ENCODE results near the gene NDUFC1. TPM values are rescaled to one million over a fixed set of nuclear protein-coding genes. Genes with fewer than 3 reads are reported as not detected.

NDUFC1 gene
- total and polyA plus RNA-seq, 2 experiments from 2014 or later, result 31.8 to 367 TPM

GRCh38 chr4:139282721-139283075 is 19.6 kb downstream of the NDUFC1 start:
- Mint-ChIP-seq H3K9me3 (peaks cover 12% of the 10 kb centered on the region), H3K27me3 (ENCODE audit: insufficient read depth, low read depth, poor library complexity) (peaks cover 36% of the 10 kb centered on the region), H3K36me3 (ENCODE audit: low read depth) (peaks cover 5% of the 10 kb centered on the region; the same call in 2 of the 3 replicates), H3K4me3 (no peak overlapping the region), H3K27ac (no peak overlapping the region), H3K4me1 (peaks cover 10% of the 10 kb centered on the region)
- H3K4me2 ChIP-seq, result no peak overlapping the region
- H3K27ac ChIP-seq (ENCODE audit: low read depth), result no peak overlapping the region
- no peak overlapping the region for H2AFZ ChIP-seq
- H4K20me1 ChIP-seq (replicated peaks; ENCODE audit: insufficient read depth), result no peaks in the 10 kb centered on the region
- H3F3A ChIP-seq (replicated peaks; ENCODE audit: low read depth), result peaks cover 12% of the 10 kb centered on the region
- peaks cover 46% of the 10 kb centered on the region for H3K27me3 ChIP-seq (ENCODE audit: insufficient read depth)
- no peaks in the 10 kb centered on the region for H3K79me2 ChIP-seq (replicated peaks; ENCODE audit: insufficient read depth)
- TF ChIP-seq ZNF331 (CRISPR knock-in tag; IDR thresholded peaks at IDR 0.05; ENCODE audit: low read depth), result no peak
- no peak for TF ChIP-seq JUNB (IDR thresholded peaks at IDR 0.05; ENCODE audit: unreplicated experiment)
- 0 out of 2 replicates have a peak, but pooled peaks cover 2% of the 10 kb centered on the region for H3K9me2 ChIP-seq (ENCODE audit: insufficient read depth)
- ATAC-seq, result no peak
- H3K36me3 ChIP-seq (ENCODE audit: insufficient read depth), result no peaks in the 10 kb centered on the region
- no peaks in the 10 kb centered on the region; the same call in 1 of the 2 replicates for H3K4me1 ChIP-seq (ENCODE audit: insufficient read depth)
- H3K4me3 ChIP-seq, result no peak overlapping the region
- DNase-seq (ENCODE audit: low spot score), result no peak

GRCh38 chr4:139282065-139282720 is 20.1 kb downstream of the NDUFC1 start:
- H3K4me3 Mint-ChIP-seq, result no peak overlapping the region
- TF ChIP-seq CTCF (conservative IDR thresholded peaks at IDR 0.05; ENCODE audit: low read depth in 2 of 2) (no peak), NANOG (IDR thresholded peaks at IDR 0.05; ENCODE audit: borderline replicate concordance) (no peak), ETS1 (IDR thresholded peaks at IDR 0.05) (no peak), ZNF331 (CRISPR knock-in tag; IDR thresholded peaks at IDR 0.05; ENCODE audit: low read depth) (no peak), EZH2phosphoT487 (IDR thresholded peaks at IDR 0.05; ENCODE audit: unreplicated experiment) (no peak), EZH2 (IDR thresholded peaks at IDR 0.05; ENCODE audit: low read depth, unreplicated experiment) (no peak), CREB1 (CRISPR knock-in tag; IDR thresholded peaks at IDR 0.05; ENCODE audit: low read depth) (no peak), ZNF114 (CRISPR knock-in tag; IDR thresholded peaks at IDR 0.05) (no peak), JUNB (IDR thresholded peaks at IDR 0.05; ENCODE audit: unreplicated experiment) (no peak), REST (IDR thresholded peaks at IDR 0.05; ENCODE audit: unreplicated experiment) (no peak), POLR2AphosphoS5 (IDR thresholded peaks at IDR 0.05; ENCODE audit: low read depth) (no peak)

More at GRCh38 chr4:139282065-139282720, 20.1 kb downstream of the NDUFC1 start:
- H3K27me3 ChIP-seq (ENCODE audit: insufficient read depth), result peaks cover 51% of the 10 kb centered on the region
- 0 out of 2 replicates have a peak, but pooled peaks cover 2% of the 10 kb centered on the region for H3K9me2 ChIP-seq (ENCODE audit: insufficient read depth)
- Mint-ChIP-seq H3K4me1 (peaks cover 10% of the 10 kb centered on the region), H3K27me3 (ENCODE audit: insufficient read depth, low read depth, poor library complexity) (peaks cover 36% of the 10 kb centered on the region), H3K27ac (no peak overlapping the region), H3K9me3 (peaks cover 12% of the 10 kb centered on the region), H3K36me3 (ENCODE audit: low read depth) (peaks cover 5% of the 10 kb centered on the region; the same call in 2 of the 3 replicates)
- no peak overlapping the region for H3K27ac ChIP-seq (ENCODE audit: low read depth)
- no peaks in the 10 kb centered on the region for H4K20me1 ChIP-seq (replicated peaks; ENCODE audit: insufficient read depth)
- no peaks in the 10 kb centered on the region for H3K36me3 ChIP-seq (ENCODE audit: insufficient read depth)
- H3K79me2 ChIP-seq (replicated peaks; ENCODE audit: insufficient read depth), result no peaks in the 10 kb centered on the region
- ATAC-seq (no peak), DNase-seq (ENCODE audit: low spot score) (no peak)
- H2AFZ ChIP-seq, result no peak overlapping the region
- H3K4me3 ChIP-seq, result no peak overlapping the region
- no peak overlapping the region for H3K4me2 ChIP-seq
- no peaks in the 10 kb centered on the region; the same call in 1 of the 2 replicates for H3K4me1 ChIP-seq (ENCODE audit: insufficient read depth)
- H3F3A ChIP-seq (replicated peaks; ENCODE audit: low read depth), result peaks cover 12% of the 10 kb centered on the region
